HFF-Myc (cell line): ENCODE measurements around the gene AKR1C2.
"Not testable (repeated sequence)": the region's sequence is repeated elsewhere in the genome, so short reads cannot be mapped to it uniquely, and the experiment has no call there.

Experiments
- DNase-seq: peaks from one replicate; pipeline ENCODE4 v3.0.0-alpha.2; 2011; ENCODE audit warnings: low read depth; ENCODE audit errors: extremely low read depth
- H3K4me3 ChIP-seq: replicated peaks from 2 replicates; pipeline ENCODE4 v1.5.1; 2011; ENCODE audit warnings: low read depth, mild to moderate bottlenecking, control low read depth, low read length
- TF ChIP-seq, protein P1 (sequence below): IDR thresholded peaks from 2 replicates; pipeline ENCODE4 v1.5.1; 2012; ENCODE audit warnings: mild to moderate bottlenecking, low read depth, low read length, control low read depth; ENCODE audit errors: missing control alignments

The AKR1C2 gene

GRCh38 chr10:4941540-4942330 is 61.9 kb downstream of the AKR1C2 start:
- no peak for DNase-seq
- H3K4me3 ChIP-seq, result no peak overlapping the region
- TF ChIP-seq, protein P1, sequence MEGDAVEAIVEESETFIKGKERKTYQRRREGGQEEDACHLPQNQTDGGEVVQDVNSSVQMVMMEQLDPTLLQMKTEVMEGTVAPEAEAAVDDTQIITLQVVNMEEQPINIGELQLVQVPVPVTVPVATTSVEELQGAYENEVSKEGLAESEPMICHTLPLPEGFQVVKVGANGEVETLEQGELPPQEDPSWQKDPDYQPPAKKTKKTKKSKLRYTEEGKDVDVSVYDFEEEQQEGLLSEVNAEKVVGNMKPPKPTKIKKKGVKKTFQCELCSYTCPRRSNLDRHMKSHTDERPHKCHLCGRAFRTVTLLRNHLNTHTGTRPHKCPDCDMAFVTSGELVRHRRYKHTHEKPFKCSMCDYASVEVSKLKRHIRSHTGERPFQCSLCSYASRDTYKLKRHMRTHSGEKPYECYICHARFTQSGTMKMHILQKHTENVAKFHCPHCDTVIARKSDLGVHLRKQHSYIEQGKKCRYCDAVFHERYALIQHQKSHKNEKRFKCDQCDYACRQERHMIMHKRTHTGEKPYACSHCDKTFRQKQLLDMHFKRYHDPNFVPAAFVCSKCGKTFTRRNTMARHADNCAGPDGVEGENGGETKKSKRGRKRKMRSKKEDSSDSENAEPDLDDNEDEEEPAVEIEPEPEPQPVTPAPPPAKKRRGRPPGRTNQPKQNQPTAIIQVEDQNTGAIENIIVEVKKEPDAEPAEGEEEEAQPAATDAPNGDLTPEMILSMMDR, result no peak

DNA sequence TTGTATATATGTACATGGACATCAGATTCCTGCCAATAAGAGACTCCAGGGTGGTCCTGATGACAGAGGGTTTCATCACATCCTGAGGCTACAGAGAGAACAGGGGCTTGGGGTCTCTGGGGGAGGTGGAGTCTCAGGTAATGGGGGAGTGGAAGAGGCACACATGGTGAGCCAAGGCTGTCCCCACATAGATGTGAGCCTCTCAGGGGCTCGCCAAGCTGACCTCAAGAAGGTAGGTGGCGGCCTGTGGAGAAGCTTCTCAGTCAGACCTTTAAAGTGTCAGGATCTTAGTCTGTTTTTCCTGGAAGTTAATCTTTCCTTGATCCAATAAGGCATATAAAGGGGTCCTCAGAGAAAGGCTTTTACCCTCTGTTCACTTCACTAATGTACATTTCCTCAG is 62.7 kb downstream of the AKR1C2 start:
- DNase-seq, H3K4me3 ChIP-seq: not testable (repeated sequence)

GRCh38 chr10:4940073-4940428 is 63.6 kb downstream of the AKR1C2 start:
- not testable (repeated sequence) for DNase-seq, H3K4me3 ChIP-seq

GRCh38 chr10:4939224-4940072 is 64.2 kb downstream of the AKR1C2 start:
- no peak for DNase-seq
- H3K4me3 ChIP-seq, result no peak overlapping the region

More at GRCh38 chr10:4939224-4940072, 64.2 kb downstream of the AKR1C2 start:
- TF ChIP-seq, protein P1, result no peak
